Stimulated activated CD8-positive, alpha-beta memory T cell treated with anti-CD3 and anti-CD28 coated beads, Interleukin-4, amount 100 ng/mL, for 24 hours (primary cell): ENCODE results near the gene LDLRAD2.
"Not testable (repeated sequence)": the region's sequence is repeated elsewhere in the genome, so short reads cannot be mapped to it uniquely, and the experiment has no call there.

Experiments
- DNase-seq: peaks from one replicate; pipeline ENCODE4 v3.0.0-alpha.2; 2020; ENCODE audit warnings: low read depth

The LDLRAD2 gene

DNA sequence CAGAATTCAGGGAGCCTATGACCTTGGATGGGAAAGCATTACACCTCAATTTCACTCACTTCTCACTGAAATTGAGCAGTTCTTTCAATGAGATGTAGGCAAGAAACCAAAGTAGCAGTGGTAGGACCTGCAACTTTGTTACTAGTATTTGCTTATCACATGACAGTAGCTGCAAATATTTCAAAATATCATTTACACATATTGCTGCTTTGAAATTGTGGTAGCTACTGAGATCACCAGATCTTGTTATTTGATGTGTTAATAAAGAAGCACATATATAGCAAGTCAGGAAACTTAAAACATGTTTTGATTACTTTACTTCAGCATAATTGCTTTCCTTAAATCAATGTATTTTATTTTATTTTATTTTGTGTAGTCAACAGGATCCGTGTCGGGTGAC lies 12.9 kb downstream of the LDLRAD2 start:
- DNase-seq: no peak

DNA sequence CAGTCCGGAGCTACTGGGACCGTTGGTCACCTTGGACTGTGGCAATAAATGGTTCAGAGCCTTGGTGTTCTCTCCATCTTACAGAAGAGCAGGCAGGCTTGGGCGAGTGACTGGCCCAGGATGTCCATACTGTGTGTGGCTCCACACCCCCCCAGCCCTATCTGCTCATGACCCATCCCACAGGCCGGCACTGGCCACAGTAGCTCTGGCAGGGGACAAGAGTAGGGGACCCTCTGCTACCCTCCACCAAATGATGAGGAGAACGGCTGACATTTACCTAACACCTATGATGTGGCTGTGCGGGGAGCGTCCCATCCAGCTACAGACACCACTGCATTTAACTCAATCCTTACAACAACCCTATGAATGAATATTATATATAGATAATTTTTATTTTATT lies 13.3 kb downstream of the LDLRAD2 start:
- DNase-seq: no peak

DNA sequence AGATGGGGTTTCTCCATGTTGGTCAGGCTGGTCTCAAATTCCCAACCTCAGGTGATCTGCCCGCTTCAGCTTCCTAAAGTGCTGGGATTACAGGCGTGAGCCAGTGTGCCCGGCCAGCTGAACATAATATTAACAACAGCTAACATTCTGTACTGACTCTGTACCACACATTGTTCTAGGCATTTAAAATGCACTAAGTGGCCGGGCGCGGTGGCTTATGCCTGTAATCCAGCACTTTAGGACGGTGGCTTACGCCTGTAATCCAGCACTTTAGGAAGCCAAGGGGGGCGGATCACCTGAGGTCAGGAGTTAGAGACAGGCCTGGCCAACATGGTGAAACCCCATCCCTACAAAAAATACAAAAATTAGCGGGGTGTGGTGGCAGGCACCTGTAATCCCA lies 14.6 kb downstream of the LDLRAD2 start:
- DNase-seq: not testable (repeated sequence)

DNA sequence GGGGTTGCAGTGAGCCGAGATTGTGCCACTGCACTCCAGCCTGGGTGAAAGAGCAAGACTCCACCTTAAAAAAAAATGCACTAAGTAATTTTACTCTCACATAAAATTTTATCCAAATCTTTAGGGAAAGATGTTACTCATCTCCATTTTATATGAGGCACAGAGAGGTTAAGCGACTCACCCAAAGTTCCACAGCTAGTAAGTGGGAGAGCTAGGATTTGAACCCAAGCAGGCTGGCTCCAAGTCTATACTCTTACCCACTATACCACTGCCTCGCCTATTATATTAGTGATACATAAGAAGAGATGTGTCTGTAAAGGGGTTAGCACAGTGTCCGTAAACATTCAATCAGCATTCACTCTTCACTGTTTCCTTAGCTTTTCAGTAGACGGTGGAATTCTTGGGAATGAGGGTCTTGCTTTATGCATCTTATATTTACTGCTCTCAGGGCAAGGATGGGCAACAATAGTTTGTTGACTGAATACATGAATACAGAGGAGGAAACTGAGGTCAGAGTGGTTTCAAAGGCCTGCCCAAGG lies 15.1 kb downstream of the LDLRAD2 start:
- no peak for DNase-seq

DNA sequence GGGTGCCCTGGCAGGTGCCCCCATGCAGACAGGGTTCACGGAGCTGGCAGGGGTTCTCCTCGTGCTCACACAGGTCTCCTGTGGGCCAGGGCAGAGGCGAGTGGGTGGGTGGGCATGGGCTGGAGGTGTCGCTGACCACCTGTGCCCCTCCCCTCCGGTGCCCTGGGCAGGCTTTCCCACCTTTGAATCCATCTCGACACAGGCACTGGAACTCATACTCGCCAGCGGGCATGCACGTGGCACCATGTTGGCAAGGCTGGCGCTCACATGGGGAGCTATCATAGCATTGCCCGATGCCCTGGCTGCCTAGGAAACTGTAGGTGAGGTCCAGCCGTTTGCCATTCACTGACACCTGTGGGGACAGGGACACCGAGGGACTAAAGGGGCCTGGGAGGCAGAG lies 16.0 kb downstream of the LDLRAD2 start:
- no peak for DNase-seq

DNA sequence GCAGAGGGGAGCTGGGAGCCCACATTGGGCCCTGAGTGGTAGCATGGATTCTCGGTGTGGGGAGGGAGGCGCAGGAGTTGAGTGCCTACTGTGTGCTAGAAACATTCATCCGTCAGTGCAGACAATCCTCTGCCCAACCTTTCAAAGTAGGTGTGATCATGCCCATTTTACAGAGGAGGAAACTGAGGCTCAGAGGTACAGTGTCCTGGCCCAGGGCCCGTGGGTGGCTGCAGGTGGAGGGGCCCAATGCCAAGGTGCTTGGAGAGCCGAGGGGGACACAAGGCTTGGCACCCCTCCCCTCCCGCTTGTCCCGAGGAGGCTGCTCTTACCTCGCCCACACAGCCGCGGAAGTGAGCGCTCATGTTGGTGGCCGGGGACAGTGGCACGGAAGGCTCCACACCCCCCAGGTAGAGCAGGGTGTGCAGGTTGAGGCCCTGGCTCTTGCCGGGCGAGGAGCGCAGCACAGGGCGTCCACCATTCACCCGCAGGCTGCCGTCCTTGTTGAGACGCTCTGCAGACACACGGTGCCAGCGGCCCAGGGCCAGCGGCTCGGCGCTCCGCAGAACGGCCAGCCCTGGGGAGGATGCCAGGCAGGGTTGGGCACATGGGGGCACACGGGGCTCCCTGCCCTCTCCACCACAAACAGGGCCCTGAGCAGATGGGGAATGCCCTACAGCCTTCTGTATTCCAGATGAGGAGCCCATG lies 16.6 kb downstream of the LDLRAD2 start:
- DNase-seq: no peak

DNA sequence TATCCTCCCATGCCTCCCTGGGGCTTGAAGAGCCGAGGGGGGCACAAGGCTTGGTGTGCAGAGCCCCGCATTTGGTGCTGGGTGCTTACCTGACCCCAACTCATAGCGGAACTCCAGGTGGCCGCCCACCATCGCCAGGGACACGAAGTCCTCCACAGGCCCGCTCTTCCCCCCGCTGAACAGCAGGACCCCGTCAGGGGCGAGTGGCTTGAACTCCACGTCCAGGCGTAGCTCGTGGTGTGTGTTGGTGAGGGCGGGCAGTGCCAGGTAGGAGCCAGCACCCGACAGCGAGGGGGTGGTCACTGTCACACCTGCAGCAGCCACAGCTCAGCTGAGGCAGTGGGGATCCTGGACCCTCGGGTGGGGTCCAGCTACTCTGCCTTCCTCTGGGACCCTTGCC lies 17.2 kb downstream of the LDLRAD2 start:
- DNase-seq: no peak

DNA sequence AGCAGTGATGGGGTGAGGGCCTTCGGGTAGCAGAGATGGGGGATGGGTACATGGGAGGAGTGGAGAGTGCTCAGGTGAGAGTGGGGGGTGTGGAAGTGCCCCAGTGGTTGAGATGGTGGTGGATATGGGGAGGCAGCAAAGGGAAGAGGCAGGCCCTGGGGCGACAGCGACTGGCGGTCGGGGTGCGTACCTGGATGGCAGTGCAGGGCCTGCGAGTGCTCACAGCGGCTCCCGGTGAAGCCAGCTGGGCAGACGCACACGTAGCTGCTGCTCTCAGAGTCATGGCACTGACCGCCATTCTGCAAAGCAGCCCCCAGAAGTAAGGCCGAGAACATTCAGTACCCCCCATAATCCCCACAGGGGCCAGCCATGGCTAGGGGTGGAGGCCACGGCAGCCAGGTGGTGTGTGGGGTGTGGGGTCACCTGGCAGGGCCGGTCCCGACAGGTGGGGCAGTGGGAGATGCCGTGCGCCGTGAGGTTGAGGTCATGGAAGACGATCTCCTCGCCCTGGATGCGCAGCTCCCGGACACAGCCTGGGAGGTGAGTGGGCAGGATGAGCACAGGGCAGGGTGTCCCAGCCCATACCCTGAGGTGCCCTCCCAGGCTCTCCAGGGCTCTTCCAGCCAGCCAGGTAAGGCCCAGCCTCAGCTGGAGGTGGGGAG lies 18.9 kb downstream of the LDLRAD2 start:
- no peak for DNase-seq

DNA sequence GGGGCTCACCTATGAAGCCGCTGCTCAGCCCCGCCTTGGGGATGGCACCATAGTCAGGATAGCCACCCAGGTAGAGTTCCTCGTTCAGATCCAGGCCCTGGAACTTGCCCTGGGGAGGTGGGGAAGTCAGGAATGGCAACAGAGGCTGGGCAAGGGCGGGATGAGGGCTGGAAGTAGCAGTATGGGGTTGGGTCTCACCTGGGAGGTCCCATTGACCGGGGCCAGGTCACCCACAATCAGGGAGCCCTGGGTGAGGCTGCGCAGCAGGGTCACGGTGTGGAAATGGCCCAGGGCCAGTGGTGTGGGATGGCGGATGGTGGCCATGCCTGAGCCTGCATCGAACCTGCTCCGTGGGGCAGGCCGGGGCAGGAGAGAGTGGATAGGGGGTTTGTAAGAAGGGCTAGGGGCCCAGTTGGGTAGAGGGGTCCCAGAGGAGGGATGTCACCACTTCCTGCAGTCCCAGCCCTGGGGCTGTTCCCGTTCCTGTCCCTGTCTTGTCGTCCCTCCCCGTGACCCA lies 19.4 kb downstream of the LDLRAD2 start:
- DNase-seq: no peak

DNA sequence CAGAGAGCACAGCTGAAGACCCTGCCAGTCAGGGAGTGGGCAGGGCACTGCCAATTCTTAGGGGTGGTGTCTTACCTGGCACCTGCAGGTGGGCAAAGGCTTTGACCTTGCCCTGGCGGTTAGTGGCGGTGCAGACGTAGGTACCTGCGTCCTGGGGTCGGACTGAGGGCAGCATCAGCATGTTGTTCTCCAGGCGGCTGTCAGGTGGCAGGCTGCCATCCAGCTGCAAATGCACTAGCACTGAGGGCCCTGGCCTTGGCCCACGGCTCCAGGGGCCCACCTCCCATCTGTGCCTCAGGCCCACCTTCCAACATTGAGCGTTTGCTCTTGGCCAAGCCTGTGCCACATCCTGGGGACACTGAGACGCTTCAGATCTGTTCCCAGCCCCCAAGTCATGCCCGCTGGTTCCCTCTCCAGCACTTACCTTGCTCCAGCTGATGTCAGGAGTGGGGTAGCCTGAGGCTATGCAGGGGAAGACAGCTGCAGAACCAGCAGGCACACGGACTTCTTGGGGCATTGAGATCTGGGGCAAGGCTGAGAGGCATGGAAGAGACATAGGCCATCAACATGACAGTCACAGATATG lies 21.4 kb downstream of the LDLRAD2 start:
- DNase-seq: no peak

DNA sequence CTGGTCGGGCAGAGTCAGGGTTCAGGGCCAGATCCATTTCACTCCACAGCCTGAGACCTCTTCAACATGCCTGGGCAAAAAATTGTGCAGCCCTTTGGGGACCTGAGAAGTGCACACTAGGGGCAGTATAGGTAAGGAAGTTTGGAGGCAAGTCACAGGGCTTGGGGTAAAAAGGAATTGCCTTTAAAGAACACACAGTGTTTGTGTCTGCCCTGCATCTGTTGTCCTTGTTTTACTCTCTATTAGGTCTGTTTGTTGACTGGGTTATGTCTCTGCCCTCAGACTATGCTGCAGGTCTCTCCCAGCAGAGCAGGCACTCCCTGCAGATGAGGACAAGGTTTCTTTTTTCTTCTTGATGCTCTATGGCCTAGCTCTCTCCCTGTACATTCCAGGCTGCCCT lies 22.0 kb downstream of the LDLRAD2 start:
- DNase-seq: no peak

DNA sequence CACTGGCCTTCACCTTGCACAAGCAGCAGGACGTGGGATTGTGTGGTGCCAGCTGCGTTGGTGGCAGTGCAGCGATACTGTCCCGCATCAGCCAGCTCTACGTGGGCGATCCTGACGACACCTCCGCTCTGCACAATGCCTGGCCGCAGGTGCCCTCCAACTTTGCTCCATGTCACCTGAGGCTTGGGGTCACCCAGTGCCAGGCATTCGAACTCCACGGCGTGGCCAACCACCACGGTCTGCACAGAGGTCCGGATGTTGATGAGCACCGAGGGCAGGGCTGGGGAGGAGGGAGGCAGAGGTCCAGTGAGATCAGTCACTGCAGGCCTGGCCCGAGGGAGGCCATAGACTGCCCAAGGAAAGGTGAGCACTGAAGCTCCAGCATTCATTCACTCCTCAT lies 22.6 kb downstream of the LDLRAD2 start:
- DNase-seq: no peak

DNA sequence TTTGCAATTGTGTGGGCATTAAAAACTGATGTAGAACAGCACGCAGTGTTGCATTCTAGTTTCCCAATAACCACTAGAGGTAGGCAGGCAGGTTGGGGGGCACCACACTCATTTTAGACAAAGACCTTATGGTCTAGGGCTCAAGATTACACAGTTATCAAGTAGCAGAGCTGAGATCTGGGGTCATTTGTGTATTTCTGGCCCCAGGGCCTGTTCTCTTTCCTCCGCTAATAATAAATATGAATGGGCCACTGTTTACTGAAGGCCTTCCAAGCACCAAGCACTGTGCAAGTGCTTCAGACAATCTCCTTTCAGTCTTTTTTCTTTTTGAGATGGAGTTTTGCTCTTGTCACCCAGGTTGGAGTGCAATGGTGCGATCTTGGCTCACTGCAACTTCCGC lies 23.9 kb downstream of the LDLRAD2 start:
- no peak for DNase-seq

DNA sequence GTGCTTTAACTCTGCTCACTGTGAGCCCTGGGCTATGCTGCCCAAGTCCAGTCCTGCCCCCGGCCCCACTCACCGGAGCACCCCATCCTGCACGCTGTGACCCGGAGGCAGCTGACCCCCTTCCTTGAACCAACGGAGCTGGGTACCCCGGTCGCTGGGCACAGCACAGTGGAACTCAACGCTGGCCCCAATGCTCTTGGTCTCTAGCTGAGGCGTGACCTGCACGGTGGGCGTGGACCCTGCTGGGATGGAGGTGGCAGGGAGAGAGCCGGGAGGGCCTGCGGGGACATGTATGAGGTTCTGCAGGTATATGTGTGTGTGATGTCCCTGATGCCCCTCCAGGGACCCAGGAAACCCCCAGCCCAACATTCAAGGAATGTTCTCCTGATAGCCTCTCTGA lies 24.7 kb downstream of the LDLRAD2 start:
- no peak for DNase-seq

DNA sequence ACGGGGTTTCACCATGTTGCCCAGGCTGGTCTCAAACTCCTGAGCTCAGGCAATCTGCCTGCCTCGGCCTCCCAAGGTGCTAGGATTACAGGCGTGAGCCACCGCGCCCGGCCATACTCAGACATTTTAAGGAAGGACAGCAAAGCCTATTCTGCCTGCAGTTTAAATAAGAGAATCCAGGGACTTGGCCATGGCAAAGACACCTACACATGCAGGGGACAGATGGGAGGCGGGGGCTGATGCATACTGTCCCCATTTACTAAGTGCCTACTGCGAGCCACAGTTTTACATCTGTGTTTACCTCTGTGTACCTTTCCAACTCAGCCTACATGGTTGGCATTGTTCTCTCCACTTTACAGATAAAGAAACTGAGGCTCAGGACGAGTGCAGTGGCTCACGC lies 25.4 kb downstream of the LDLRAD2 start:
- DNase-seq: no peak

DNA sequence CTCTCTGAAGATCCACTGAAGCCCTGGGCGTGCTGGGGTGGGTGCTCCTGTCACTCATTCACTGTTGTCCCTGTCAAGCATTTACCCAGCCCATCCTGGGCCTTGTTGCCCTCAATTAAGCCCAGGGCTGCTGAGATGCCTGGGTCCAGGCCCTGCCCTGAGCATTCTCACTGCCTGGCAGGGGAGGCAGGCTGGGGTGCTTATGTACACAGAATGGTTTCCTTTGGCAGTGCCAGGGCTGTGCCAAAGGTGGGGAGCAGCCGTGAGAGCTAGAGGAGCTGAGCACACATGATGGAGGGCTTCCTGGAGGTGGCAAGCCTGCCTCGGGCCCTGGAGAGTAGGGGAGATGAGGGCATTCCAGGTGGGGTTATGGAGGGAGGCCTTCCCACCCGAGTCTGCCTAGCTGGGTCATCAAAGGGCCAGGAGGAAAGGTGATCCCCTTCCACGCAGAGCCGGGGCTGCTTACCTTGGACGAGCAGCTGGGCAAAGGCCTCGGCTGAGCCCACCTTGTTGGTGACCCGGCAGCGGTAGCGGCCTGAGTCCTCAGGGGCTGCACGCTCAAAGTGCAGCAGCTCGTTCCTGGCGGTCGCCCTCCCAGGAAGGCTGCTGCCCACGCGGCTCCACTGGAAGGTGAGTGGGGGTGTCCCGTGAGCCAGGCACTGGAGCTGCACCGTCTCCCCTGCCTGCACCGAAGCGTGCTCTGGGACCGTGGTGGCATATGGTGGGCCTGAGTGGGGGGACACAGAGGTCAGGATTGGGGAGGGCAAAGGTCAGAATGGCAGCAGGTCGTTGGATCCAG lies 26.5 kb downstream of the LDLRAD2 start:
- DNase-seq: no peak

DNA sequence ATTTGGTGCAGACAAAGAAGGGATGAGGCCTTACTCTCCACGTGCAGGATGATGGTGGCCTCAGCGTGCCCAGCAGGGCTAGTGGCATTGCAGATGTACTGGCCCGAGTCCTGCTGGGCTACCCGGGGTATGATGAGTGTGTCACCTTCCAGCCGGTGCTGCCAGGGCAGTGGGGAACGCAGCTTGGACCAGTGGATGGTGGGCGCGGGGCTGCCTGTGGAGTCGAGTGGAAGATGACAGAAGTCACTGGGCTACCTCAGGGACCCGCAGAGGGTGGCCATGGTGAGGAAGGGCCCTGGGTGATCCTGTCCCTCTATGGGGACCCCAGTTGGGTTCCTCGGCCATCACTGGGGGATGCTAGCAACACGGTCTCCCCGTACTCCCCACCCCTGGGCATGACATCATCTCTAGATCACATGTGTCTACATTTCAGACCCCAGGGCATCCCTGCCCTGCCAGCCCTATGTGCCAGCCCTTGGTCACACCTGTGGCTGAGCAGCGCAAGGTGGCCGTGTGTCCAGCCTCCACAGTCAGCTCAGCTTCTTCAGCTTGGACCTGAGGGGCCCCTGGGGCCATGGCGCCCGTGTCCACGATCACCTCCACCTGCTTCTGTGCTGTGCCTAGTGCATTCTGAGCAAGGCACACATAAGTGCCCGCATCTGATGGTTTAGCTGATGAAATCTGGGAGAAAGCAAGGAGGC lies 27.4 kb downstream of the LDLRAD2 start:
- no peak for DNase-seq

DNA sequence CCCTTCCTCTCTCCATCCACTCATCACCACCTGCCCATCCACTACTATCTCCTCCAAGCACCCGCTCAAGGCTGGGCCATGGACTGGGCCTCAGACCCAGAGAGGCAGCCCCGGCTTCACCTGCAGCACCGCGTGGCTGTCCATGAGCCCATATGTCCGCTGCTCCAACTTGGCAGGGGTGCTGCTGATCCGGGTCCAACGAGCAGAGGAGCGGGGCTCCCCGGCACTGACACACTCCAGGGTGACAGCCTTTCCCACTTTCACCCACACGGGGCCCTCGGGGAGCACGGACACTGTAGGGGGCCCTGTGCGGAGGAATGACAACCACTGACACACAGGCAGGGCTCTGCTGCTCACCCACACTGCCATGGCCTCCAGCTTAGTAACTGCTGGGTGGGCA lies 28.9 kb downstream of the LDLRAD2 start:
- DNase-seq: no peak

DNA sequence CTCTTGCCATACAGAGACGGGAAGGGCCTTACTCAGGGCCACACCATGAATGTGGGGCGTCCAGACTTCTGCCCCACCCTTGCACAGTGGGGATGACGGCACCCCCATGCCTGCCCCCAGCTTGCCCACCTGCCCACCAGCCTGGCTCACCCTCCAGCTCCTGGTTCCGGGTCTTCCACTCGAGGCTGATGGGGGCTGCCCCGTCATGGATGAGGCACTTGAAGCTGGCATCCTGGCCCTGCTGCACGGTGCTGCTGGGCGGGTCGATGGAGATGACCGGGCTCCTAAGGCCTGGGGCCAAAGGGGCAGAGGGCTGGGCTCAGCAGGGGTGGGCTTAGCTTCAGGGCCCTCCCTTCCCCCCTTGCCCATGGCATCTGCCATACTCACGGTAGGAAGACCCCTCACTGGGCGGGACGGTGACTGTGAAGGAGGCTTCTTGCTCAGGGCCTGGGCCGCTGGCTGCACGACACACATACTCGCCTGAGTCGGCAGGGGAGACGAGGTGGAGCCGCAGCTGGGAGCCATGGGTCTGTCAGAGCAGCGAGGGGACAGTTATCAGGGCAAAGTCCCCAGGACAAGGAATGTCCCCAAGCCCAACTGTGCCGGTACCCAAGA lies 29.9 kb downstream of the LDLRAD2 start:
- DNase-seq: no peak

DNA sequence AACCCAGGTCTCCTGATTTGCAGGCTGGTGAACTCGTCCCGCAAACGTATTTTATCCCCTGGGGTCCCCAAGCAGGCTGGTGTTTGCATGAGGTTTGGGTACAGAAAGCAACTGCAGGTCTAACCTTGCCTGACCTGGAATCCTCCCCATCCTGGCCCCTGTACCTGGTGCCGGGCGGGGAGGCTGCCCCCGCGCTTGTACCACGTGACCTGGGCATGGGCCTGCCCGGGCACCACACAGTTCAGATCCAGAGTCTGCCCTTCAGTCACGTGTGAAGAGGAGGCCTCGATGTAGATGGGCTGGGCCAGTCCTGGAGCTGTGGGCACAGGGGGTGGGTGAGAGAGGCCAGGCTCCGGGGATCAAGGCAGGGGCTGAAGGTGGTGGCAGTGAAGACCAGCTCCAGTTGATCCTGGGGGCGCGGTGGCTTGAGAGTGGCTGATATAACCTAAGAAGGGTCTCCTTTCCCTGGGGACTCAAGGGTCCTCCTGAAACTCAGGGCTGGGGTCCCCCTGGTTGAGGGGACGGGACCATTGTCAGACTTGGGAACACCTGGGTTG lies 30.6 kb downstream of the LDLRAD2 start:
- no peak for DNase-seq

DNA sequence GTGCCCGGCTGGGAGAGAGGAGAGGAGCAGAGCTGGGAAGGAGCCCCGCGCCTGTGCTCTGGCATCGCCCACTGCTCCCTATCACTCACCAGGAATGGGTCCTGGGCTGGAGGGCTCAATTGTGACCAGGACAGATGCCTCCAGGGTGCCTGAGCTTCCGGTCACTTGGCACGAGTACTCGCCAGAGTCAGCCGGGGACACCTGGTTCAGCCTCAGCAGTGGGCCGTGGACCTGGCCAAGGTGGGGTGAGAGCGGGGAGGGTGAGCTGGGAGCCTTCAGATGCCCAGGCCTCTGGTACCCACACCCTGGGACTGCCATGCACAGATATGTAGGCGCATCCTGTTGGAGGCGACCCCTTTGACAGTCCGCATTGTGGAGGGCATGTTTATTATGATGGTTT lies 31.1 kb downstream of the LDLRAD2 start:
- DNase-seq: no peak
